AG08396 (cell line): Measurements from ENCODE around the gene NAP1L5.

Experiments
- DNase-seq: peaks from one replicate; pipeline ENCODE4 v3.0.0; 2012; ENCODE audit warnings: low spot score, mixed read lengths

Gene NAP1L5

GRCh38 chr4:88722276-88722780 lies 24.7 kb upstream of the NAP1L5 start:
- DNase-seq: no peak

DNA sequence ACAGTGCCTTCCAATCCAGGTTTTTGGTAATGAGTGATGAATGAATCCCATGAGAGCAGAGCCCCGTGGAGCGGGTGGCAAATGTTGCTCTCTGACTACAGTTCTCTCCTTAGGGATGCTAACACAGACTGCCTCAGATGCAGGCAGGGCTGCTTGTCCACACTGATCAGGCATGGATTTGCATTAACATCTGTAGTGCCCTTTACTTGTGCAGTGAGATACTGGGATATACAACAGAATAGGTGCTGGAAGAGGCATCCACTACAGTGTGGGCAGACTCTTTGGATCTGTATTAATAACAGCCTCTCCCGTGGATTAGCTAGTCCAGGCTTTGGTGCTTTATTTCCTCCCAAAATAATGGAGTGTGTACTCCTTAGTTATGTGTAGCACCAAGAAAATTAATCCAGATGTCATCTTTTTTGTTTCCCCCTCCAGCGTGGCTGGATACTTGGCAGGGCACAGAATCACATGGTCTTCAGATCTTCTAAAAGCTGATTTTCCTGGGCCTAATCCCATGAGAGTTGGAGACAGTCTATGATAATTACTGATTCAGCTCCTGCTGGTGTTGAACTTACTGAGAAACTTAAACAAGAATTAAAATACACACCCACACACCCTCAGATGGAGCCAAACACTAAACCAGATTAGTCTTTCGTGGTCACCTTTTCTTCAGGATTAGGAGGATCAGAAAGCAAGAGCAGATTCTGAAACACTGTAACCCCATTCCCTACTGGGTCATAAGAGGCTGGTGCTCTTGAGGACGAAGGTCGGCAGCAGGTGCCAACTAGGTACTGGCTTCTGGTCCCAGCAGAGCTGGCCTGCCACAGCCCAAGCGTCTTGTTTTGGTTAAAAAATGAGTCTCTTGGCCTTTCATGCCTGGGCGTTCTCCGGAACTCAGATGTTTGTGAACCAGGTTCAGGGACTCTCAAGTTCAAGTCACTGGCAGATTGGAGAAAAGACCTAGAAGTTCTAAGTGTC lies 23.1 kb upstream of the NAP1L5 start:
- no peak for DNase-seq

DNA sequence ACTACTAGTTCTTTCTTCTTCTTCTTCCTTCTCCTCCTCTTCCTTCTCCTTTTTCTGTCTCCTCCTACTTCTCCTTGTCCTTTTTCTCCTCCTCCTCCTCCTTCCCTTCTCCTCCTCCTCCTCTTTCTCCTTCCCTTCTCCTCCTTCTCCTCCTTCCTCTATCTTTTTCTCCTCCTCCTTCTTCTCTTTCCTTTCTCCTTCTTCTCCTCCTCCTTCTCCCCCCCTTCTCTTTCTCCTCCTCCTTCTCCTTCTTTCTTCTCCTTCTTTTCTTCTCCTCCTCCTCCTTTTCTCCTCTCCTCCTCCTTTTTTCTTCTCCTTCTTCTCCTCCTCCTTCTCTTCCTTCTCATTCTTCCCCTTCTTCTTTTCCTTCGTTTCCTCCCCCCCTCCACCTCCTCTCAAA lies 21.8 kb upstream of the NAP1L5 start:
- DNase-seq: no peak

- no peak for DNase-seq
These were observed 20.5 kb upstream of the NAP1L5 start for GRCh38 chr4:88718098-88718497.

GRCh38 chr4:88713782-88714181 lies 16.2 kb upstream of the NAP1L5 start:
- no peak for DNase-seq

DNA sequence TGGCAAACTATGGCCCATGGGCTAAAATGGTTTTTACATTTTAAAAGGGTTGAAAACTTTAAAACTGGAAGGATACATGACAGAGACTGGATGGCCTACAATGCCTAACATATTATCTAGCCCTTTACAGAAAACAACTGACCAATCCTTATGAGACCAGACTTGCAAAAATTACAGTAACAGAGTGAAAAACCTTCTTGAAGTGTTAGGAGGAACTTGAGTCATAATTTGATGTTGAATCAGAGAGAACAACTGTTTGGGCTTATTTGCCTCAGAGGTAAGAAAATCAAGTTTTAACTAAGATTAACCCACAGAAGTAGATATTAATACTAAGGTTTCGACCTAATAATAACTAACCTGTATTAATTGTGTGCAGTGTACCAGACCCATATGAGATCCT lies 12.4 kb upstream of the NAP1L5 start:
- DNase-seq: no peak

DNA sequence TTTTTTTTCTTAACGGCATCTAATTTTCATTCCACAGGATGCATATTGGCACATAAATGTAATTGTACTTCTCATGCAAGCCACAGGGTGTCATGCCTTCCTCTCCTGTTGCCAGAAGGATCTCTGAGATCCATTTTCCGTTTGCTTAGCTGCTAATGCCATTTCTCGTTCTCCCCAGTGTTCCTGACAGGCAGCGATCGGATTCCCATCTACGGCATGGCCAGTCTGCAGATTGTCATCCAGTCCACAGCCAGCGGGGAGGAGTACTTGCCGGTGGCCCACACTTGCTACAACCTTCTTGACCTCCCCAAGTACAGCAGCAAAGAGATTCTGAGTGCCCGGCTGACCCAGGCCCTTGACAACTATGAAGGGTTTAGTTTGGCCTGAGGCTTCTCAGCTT lies 8.9 kb upstream of the NAP1L5 start:
- peak; percentile 49 for DNase-seq

- peak; percentile 56 for DNase-seq
These were observed 8.3 kb upstream of the NAP1L5 start for GRCh38 chr4:88705805-88706492.

DNA sequence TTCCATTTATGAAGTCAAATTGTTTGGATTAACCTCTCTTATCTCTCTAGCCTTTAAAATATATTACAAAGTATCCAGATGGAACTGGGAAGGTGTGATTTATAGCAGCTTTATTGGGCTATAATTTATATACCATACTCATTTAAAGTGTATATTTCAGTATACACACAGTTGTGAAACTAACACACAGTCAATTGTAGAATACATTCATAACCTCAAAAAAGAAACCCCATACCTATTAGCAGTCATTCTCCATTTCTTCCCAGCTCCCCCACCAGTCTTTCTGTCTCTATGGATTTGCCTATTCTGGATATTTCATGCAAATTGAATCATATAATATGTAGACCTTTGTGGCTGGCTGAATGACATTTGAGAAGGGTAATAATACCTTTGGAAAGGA lies 7.6 kb upstream of the NAP1L5 start:
- DNase-seq: no peak

GRCh38 chr4:88702782-88703181 lies 5.2 kb upstream of the NAP1L5 start:
- DNase-seq: no peak

- no peak for DNase-seq
These were observed 890 bp upstream of the NAP1L5 start for GRCh38 chr4:88698519-88698918.

GRCh38 chr4:88697141-88697540 lies 488 bp downstream of the NAP1L5 start:
- peak; percentile 12 for DNase-seq

DNA sequence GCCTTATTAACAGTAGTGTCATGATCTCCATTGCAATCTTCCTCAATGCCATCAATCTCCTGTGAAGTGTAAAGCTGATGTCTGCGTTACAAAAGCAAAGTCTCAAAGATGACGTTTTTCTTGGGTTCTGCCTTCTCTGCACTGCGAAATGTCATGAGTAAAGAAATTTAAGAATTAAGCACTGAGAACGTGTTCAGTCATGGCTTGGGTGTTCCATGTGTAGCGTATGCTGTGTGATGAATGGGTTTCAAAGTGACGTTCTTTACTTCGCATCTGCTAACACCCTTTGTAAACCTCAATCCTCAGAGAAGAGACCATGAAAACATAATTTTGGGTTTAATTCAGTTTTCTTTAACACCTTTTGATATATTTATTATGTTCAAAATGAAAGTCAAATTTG lies 999 bp downstream of the NAP1L5 start:
- DNase-seq: no peak

GRCh38 chr4:88693792-88694191 lies 3.8 kb downstream of the NAP1L5 start:
- no peak for DNase-seq

GRCh38 chr4:88690355-88690754 lies 7.3 kb downstream of the NAP1L5 start:
- DNase-seq: no peak

GRCh38 chr4:88681209-88681608 lies 16.4 kb downstream of the NAP1L5 start:
- DNase-seq: no peak

DNA sequence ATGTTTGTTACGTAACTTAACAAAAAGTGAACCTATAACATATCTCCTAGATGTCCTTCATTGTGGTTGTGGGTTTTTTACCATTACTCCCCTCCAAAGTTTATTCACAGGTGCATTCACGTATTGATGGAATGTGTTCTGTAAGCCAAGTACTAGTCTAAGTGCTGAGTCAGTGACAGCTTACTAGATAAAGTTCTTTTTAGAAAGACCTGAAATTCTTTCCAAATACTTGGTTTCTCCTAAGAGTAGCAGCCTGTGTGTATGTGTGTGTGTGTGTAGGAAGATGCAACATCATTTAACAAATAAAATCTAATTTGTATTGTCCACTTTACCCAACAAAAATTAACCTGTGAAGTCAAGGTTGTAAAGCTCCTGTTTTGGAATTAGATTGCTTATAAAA lies 22.1 kb downstream of the NAP1L5 start:
- no peak for DNase-seq

DNA sequence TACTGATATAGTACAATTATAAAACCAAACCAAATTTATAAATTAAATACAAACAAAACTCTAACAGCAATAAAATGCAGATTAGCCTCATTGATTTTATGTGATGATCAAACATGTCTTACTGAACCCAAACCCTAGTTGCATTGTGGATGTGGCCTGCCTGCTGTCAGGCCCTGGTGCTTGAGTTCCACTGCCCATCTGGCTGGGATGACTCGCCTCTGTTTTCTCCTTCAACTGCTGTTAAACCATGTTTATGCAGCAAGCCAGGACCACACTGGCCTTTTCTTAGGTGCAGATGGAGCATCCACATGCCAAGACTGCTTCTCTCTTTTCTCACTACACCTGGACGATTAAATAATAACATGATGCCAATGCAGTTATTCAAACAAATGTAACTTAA lies 22.6 kb downstream of the NAP1L5 start:
- DNase-seq: peak; percentile 48

GRCh38 chr4:88674565-88674964 lies 23.1 kb downstream of the NAP1L5 start:
- no peak for DNase-seq

- no peak for DNase-seq
These were observed 23.7 kb downstream of the NAP1L5 start for GRCh38 chr4:88673886-88674285.

- DNase-seq: peak; percentile 6
These were observed 24.6 kb downstream of the NAP1L5 start for GRCh38 chr4:88672987-88673386.

DNA sequence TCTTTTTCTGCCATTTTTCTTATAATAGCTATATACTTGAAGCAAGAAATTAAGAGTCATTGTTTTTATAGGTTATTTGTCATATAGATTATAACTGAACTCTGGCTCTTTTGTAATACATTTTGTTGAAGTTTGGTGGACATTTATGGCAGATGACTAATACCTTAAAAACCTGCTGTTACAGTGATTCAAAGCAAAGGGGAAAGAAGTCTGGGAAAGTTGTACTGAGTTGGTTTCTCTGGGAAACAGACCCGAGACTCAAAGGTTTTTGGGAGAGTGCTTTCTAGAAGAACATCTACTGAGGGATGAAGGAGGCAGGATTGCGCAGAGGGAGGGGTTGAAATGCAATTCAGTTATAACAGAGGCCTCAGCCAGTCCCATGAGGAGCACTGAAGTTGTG lies 35.9 kb downstream of the NAP1L5 start:
- DNase-seq: peak; percentile 21
